Measurements from ENCODE around the gene ADIPOR2. TPM values are rescaled to one million over a fixed set of nuclear protein-coding genes. Genes with fewer than 3 reads are reported as not detected.

The ADIPOR2 gene
- polyA plus RNA-seq, 2 of the 4 experiments (the other 2 are of a cell fraction) = 60.4 to 65.4 TPM

- FAIRE-seq (no peak), DNase-seq (ENCODE audit: low read depth in 1 of 2, low spot score in 1 of 2) (no peak), ATAC-seq (no peak)
- TF ChIP-seq CEBPB (IDR thresholded peaks at IDR 0.05) (no peak), HOXA7 (CRISPR knock-in tag; IDR thresholded peaks at IDR 0.05) (no peak), RFX5 (IDR thresholded peaks at IDR 0.05) (no peak), CHD2 (IDR thresholded peaks at IDR 0.05; ENCODE audit: low read length, partially characterized antibody) (no peak), RARB (CRISPR knock-in tag; IDR thresholded peaks at IDR 0.05) (no peak), NR3C1 (IDR thresholded peaks at IDR 0.05) (no peak), CBX2 (IDR thresholded peaks at IDR 0.05; ENCODE audit: borderline replicate concordance, low read depth) (no peak)
- TF ChIP-seq, protein P1, sequence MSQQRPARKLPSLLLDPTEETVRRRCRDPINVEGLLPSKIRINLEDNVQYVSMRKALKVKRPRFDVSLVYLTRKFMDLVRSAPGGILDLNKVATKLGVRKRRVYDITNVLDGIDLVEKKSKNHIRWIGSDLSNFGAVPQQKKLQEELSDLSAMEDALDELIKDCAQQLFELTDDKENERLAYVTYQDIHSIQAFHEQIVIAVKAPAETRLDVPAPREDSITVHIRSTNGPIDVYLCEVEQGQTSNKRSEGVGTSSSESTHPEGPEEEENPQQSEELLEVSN (IDR thresholded peaks at IDR 0.05; ENCODE audit: borderline replicate concordance, low read depth) = no peak
- TF ChIP-seq, protein P2, sequence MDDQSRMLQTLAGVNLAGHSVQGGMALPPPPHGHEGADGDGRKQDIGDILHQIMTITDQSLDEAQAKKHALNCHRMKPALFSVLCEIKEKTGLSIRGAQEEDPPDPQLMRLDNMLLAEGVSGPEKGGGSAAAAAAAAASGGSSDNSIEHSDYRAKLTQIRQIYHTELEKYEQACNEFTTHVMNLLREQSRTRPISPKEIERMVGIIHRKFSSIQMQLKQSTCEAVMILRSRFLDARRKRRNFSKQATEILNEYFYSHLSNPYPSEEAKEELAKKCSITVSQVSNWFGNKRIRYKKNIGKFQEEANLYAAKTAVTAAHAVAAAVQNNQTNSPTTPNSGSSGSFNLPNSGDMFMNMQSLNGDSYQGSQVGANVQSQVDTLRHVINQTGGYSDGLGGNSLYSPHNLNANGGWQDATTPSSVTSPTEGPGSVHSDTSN (IDR thresholded peaks at IDR 0.05) = no peak
- Histone ChIP-seq H3K4me3 (no peak overlapping the region), H3K9me3 (no peaks in the 10 kb centered on the region), H3K27ac (no peak overlapping the region), H3K4me2 (no peak overlapping the region), H3K4me1 (no peaks in the 10 kb centered on the region)
- ChIA-PET POLR2A (no interaction called here), CTCF (no interaction called here)
- 94% methylated on average over 3 of the region's 3 CpGs for WGBS (ENCODE audit: missing lambda C conversion rate)
Measured at GRCh38 chr12:1724250-1724649, 33.4 kb downstream of the ADIPOR2 start.

DNA sequence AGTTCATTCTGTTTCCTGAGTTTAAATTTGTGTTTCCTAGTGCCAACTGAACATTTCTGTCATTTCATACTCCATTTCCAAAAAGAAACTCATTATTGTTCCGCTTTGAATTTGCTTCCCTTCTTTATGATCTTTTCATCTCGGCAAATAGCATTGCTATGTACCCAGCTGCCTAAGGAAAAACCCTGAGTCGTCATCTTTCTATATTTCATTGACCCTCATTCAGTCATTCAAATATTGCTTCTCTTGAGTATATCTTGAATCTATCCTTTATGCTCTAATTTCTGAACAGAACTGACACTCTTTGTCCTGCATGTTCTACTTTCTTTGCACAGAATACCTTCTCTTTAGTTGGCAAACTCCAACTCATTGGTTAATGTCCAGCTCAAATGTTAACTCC is 35.9 kb downstream of the ADIPOR2 start:
- 90% methylated on average over 3 of the region's 3 CpGs for WGBS (ENCODE audit: missing lambda C conversion rate)
- POLR2A ChIA-PET = no interaction called here

GRCh38 chr12:1728824-1729223 is 38.0 kb downstream of the ADIPOR2 start:
- DNase-seq (ENCODE audit: low read depth in 1 of 2, low spot score in 1 of 2) = no peak
- TF ChIP-seq RARB (CRISPR knock-in tag; IDR thresholded peaks at IDR 0.05) (no peak), PHF8 (IDR thresholded peaks at IDR 0.05; ENCODE audit: borderline replicate concordance, low read depth) (no peak), GATA3 (IDR thresholded peaks at IDR 0.05; ENCODE audit: borderline replicate concordance) (no peak), KDM5A (IDR thresholded peaks at IDR 0.05) (no peak), KDM1A (IDR thresholded peaks at IDR 0.05; ENCODE audit: low read depth) (no peak), CHD2 (IDR thresholded peaks at IDR 0.05; ENCODE audit: low read length, partially characterized antibody) (no peak), SMC3 (IDR thresholded peaks at IDR 0.05) (no peak), EHMT2 (IDR thresholded peaks at IDR 0.05; ENCODE audit: low read depth) (no peak), ZSCAN20 (CRISPR knock-in tag; IDR thresholded peaks at IDR 0.05) (no peak), CEBPB (IDR thresholded peaks at IDR 0.05) (no peak), EHF (CRISPR knock-in tag; IDR thresholded peaks at IDR 0.05) (no peak)
- TF ChIP-seq, protein P2 (IDR thresholded peaks at IDR 0.05) = no peak
- ChIA-PET POLR2A (no interaction called here), CTCF (interaction anchor here (1.0 to 1.6 kb wide), 2 partner anchors 18 to 62 kb away, joined by 3 read pairs; no protein-coding TSS in a partner anchor)
- Histone ChIP-seq H3K4me2 (no peak overlapping the region), H3K4me3 (no peak overlapping the region), H3K27ac (no peak overlapping the region), H3K9me3 (no peaks in the 10 kb centered on the region), H3K4me1 (no peaks in the 10 kb centered on the region)
- no peak for FAIRE-seq
- ATAC-seq = no peak
- 81% methylated on average over 1 of the region's 1 CpG for WGBS (ENCODE audit: missing lambda C conversion rate)

More for the DNA sequence above, 35.9 kb downstream of the ADIPOR2 start:
- no peaks in the 10 kb centered on the region for H3K4me1 ChIP-seq
- no peak overlapping the region for H3K4me2 ChIP-seq
- DNase-seq (ENCODE audit: low read depth in 1 of 2, low spot score in 1 of 2) (no peak), FAIRE-seq (no peak), ATAC-seq (no peak)
- CTCF ChIA-PET = interaction anchor here (0.9 to 1.2 kb wide), 2 partner anchors 14 to 19 kb away, joined by 3 read pairs; no protein-coding TSS in a partner anchor
- no peak overlapping the region for H3K27ac ChIP-seq
- no peaks in the 10 kb centered on the region for H3K9me3 ChIP-seq
- TF ChIP-seq MAFK (IDR thresholded peaks at IDR 0.05; ENCODE audit: partially characterized antibody) (peak; percentile 91), ZSCAN20 (CRISPR knock-in tag; IDR thresholded peaks at IDR 0.05) (no peak)
- H3K4me3 ChIP-seq = no peak overlapping the region
